Mesendoderm (in vitro differentiated cells): ENCODE measurements around the gene ATP6V1B1.
"Not testable (repeated sequence)": the region's sequence is repeated elsewhere in the genome, so short reads cannot be mapped to it uniquely, and the experiment has no call there.

Experiments
- DNase-seq: peaks from one replicate; pipeline ENCODE4 v3.0.0; 2013
- H2AK5ac ChIP-seq: 2 replicates; pipeline ENCODE4 v1.6.1; 2013; ENCODE audit warnings: low read length, inconsistent platforms
- H2BK120ac ChIP-seq: 2 replicates; pipeline ENCODE4 v1.6.1; 2013; ENCODE audit warnings: low read depth, mild to moderate bottlenecking, low read length, moderate library complexity, mixed read lengths
- H2BK15ac ChIP-seq: replicated peaks from 2 replicates; pipeline ENCODE4 v1.6.1; 2013; ENCODE audit warnings: low read depth, mild to moderate bottlenecking, moderate library complexity
- H2BK5ac ChIP-seq: 2 replicates; pipeline ENCODE4 v1.6.1; 2013; ENCODE audit warnings: low read length, inconsistent platforms
- H3K18ac ChIP-seq: 2 replicates; pipeline ENCODE4 v1.6.1; 2013; ENCODE audit warnings: mild to moderate bottlenecking, low read length, mixed read lengths
- H3K23ac ChIP-seq: one replicate; pipeline ENCODE4 v1.6.1; 2013; ENCODE audit warnings: low read length
- H3K27ac ChIP-seq: 2 replicates; pipeline ENCODE4 v1.5.1; 2013; ENCODE audit warnings: low read depth, mild to moderate bottlenecking, inconsistent platforms, low read length, moderate library complexity
- H3K27me3 ChIP-seq: 2 replicates; pipeline ENCODE4 v1.6.1; 2013; ENCODE audit warnings: low read length, control low read depth, mild to moderate bottlenecking, inconsistent platforms; ENCODE audit not compliant: insufficient read depth, poor library complexity
- H3K36me3 ChIP-seq: 2 replicates; pipeline ENCODE4 v1.6.1; 2013; ENCODE audit warnings: low read length, inconsistent platforms; ENCODE audit not compliant: control insufficient read depth, insufficient read depth
- H3K4ac ChIP-seq: one replicate; pipeline ENCODE4 v1.6.1; 2013; ENCODE audit warnings: low read depth, mild to moderate bottlenecking, low read length, moderate library complexity
- H3K4me1 ChIP-seq: 2 replicates; pipeline ENCODE4 v1.6.1; 2013; ENCODE audit warnings: low read depth, low read length, inconsistent platforms; ENCODE audit not compliant: control insufficient read depth
- H3K4me2 ChIP-seq: 2 replicates; pipeline ENCODE4 v1.6.1; 2013; ENCODE audit warnings: low read length
- H3K4me3 ChIP-seq: 2 replicates; pipeline ENCODE4 v1.5.1; 2013; ENCODE audit warnings: mild to moderate bottlenecking, low read length
- H3K56ac ChIP-seq: one replicate; pipeline ENCODE4 v1.6.1; 2013; ENCODE audit warnings: low read length
- H3K79me1 ChIP-seq: 2 replicates; pipeline ENCODE4 v1.6.1; 2013; ENCODE audit warnings: low read length, inconsistent platforms
- H3K79me2 ChIP-seq: 2 replicates; pipeline ENCODE4 v1.6.1; 2013; ENCODE audit warnings: mild to moderate bottlenecking, low read length; ENCODE audit not compliant: control insufficient read depth, insufficient read depth
- H3K9ac ChIP-seq: 2 replicates; pipeline ENCODE4 v1.6.1; 2013; ENCODE audit warnings: low read length, inconsistent platforms
- H4K5ac ChIP-seq: one replicate; pipeline ENCODE4 v1.6.1; 2013; ENCODE audit warnings: low read length
- H4K8ac ChIP-seq: one replicate; pipeline ENCODE4 v1.6.1; 2013; ENCODE audit warnings: low read depth, mild to moderate bottlenecking, control low read depth, low read length, moderate library complexity
- WGBS: extraction: QIAGEN DNeasy Blood & Tissue Kit; methylation state at CpG from one replicate; pipeline ENCODE4 v1.1.7; 2013; ENCODE audit warnings: low lambda C conversion rate, missing lambda C conversion rate; ENCODE audit not compliant: insufficient coverage; ENCODE audit errors: extremely low coverage; 5-methylcytosine and 5-hydroxymethylcytosine counted together

ATP6V1B1 gene

DNA sequence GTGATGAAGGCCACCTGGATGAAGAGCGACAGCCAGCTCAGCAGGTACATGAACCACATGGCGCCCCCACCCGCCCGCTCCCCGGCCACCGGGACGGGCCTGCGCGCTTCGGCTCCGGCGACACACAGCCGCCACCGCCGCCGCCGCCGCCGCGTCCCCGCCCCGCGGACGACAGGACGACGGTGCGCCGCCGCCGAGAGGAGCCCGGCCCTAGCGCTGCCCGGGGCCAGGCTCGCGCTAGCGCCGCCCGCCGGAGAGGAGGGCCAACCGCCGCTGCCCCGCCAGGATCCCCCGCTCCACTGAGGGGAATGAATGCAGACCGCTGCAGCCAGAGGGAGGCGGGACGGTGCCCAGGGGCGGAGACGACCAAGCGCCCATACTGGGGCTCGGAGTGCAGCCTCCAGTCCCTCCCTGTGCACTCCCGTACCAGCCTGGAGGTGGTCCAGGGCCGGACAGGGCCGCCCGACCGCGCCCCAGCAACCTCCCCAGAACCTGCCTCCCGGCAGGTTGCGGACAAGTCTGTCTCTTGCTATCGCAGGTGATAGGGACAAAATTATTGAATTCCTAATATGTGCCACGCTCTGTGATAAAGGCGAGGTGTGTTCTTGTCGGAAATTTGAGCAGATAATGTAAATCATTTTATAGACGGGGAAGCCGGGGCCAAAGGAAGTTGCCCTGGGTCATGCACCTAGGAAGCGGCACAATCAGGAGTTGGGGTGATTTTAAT is 59.2 kb downstream of the ATP6V1B1 start, which contains the start of gene TEX261:
TSS of gene TEX261 (minus strand) at position 175 of the 727 bp plus-strand sequence. CDS start at position 59, 116 bp downstream.
- Histone ChIP-seq H3K27ac (no peak within 1 kb of the TSS), H3K36me3 (no peaks in the 10 kb centered on the region), H2BK120ac (no peak within 1 kb of the TSS), H4K8ac (no peak within 1 kb of the TSS), H2BK15ac (no peak within 1 kb of the TSS), H3K4me2 (peak within 1 kb of the TSS; percentile 99), H4K5ac (no peak within 1 kb of the TSS), H3K4me1 (peaks cover 6% of the 10 kb centered on the region), H3K4ac (peak within 1 kb of the TSS; percentile 21), H3K23ac (peak within 1 kb of the TSS; percentile 15), H3K56ac (peak within 1 kb of the TSS; percentile 89), H3K9ac (peak within 1 kb of the TSS; percentile 86), H3K27me3 (no peaks in the 10 kb centered on the region), H2BK5ac (no peak within 1 kb of the TSS), H3K79me2 (peaks cover 10% of the 10 kb centered on the region), H3K18ac (no peak within 1 kb of the TSS), H3K79me1 (peaks cover 12% of the 10 kb centered on the region), H2AK5ac (no peak within 1 kb of the TSS), H3K4me3 (peak within 1 kb of the TSS; percentile 84)
- peak; percentile 91 for DNase-seq
- no CpG with 5 or more reads among the region's 65 CpGs for WGBS

DNA sequence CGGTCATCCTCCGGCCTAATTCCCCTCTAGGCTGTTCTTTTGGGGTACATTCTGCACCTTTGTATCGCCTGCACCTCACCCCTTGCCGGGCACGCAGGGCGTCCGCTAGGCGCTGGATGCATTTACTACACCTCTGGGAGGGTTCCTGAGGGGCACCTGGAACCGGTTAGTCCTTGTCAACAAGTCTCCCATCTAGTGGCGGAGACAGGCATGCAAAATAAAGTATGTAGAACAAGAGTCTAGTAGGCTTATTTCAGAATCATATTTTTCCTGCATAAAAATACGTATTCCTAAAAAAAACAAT is 59.7 kb downstream of the ATP6V1B1 start:
- Histone ChIP-seq H2BK15ac (no peak overlapping the region), H2BK5ac (no peak overlapping the region), H3K4me2 (peak overlapping the region; percentile 63), H3K4ac (no peak overlapping the region), H3K4me3 (peak overlapping the region; percentile 36), H2BK120ac (no peak overlapping the region), H3K4me1 (peaks cover 6% of the 10 kb centered on the region), H4K5ac (no peak overlapping the region), H3K27me3 (no peaks in the 10 kb centered on the region), H3K56ac (peak overlapping the region; percentile 73), H3K18ac (no peak overlapping the region), H3K23ac (no peak overlapping the region), H3K9ac (peak overlapping the region; percentile 63), H2AK5ac (no peak overlapping the region), H3K36me3 (no peaks in the 10 kb centered on the region), H4K8ac (no peak overlapping the region), H3K27ac (no peak overlapping the region), H3K79me1 (peaks cover 12% of the 10 kb centered on the region), H3K79me2 (peaks cover 10% of the 10 kb centered on the region)
- peak; percentile 74 for DNase-seq
- no CpG with 5 or more reads among the region's 11 CpGs for WGBS

DNA sequence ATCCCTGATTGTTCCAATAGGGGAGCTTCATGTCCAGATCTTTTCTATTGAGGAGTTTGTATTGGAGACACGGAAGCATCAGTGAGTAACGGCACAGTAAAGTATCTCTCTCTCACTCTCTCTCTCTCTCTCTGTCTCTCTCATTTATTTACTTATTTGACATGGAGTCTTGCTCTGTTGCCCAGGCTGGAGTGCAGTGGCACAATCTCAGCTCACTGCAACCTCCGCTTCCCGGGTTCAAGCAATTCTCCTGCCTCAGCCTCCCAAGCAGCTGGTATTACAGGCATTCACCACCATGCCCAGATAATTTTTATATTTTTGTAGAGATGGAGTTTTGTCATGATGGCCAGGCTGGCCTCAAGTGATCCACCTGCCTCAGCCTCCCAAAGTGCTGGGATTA is 63.2 kb downstream of the ATP6V1B1 start:
- not testable (repeated sequence) for H3K36me3 ChIP-seq, DNase-seq, H3K4me1 ChIP-seq, H2AK5ac ChIP-seq, H2BK15ac ChIP-seq, H4K5ac ChIP-seq, H3K4ac ChIP-seq, H3K27me3 ChIP-seq, H2BK5ac ChIP-seq, H3K4me2 ChIP-seq, H3K79me2 ChIP-seq, H3K23ac ChIP-seq, H2BK120ac ChIP-seq, H3K9ac ChIP-seq, H3K79me1 ChIP-seq, H4K8ac ChIP-seq, H3K27ac ChIP-seq, H3K56ac ChIP-seq, H3K4me3 ChIP-seq, H3K18ac ChIP-seq
- no CpG with 5 or more reads among the region's 4 CpGs for WGBS

DNA sequence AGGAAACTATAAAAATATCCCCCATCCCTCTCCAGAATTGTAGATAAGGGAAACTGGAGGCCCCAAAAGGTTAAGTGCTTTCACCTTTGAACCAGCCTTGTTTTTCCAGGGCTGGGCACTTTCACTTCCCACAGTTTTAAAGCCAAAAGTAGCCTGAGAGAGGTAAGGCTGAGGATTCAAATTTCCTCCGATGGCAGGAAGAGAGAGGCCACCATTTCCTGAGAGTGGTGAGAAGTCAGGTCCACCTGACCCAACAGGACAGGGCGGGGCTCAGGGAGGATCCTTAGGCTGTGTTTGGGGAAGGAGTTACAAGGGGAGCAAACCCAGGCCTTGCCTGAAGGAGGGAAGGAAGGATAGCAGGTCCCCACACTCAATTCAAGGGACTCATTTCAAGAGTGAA is 63.7 kb downstream of the ATP6V1B1 start:
- no peak overlapping the region for H3K27ac ChIP-seq

DNA sequence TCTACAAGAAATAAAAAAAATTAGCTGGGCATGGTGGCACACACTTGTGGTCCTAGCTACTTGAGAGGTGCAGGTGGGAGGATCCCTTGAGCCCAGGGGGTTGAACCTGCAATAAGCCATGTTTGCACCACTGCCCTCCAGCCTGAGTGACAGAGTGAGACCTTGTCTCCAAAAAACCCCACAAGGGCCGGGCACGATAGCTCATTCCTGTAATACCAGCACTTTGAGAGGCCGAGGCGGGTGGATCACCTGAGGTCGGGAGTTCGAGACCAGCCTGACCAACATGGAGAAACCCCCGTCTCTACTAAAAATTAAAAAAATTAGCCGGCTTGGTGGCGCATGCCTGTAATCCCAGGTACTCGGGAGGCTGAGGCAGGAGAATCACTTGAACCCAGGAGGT is 64.2 kb downstream of the ATP6V1B1 start:
- H3K4me2 ChIP-seq, H3K23ac ChIP-seq, H2BK15ac ChIP-seq: not testable (repeated sequence)

More for the DNA sequence above, 63.7 kb downstream of the ATP6V1B1 start:
- no peak overlapping the region for H2AK5ac ChIP-seq
- H4K8ac ChIP-seq = no peak overlapping the region
- no peak overlapping the region for H3K56ac ChIP-seq
- H3K4ac ChIP-seq = no peak overlapping the region
- H3K27me3 ChIP-seq = no peaks in the 10 kb centered on the region
- H2BK120ac ChIP-seq = no peak overlapping the region
- H4K5ac ChIP-seq = no peak overlapping the region
- H3K36me3 ChIP-seq = no peaks in the 10 kb centered on the region
- no peak overlapping the region for H2BK5ac ChIP-seq
- H3K18ac ChIP-seq = no peak overlapping the region
- H3K79me1 ChIP-seq = no peaks in the 10 kb centered on the region
- H3K4me3 ChIP-seq = no peak overlapping the region
- no CpG with 5 or more reads among the region's 2 CpGs for WGBS
- no peak overlapping the region for H3K23ac ChIP-seq
- H3K4me1 ChIP-seq = no peaks in the 10 kb centered on the region
- H3K79me2 ChIP-seq = no peaks in the 10 kb centered on the region
- H2BK15ac ChIP-seq = no peak overlapping the region
- H3K9ac ChIP-seq = no peak overlapping the region
- no peak for DNase-seq
- H3K4me2 ChIP-seq = no peak overlapping the region

More for the DNA sequence above, 64.2 kb downstream of the ATP6V1B1 start:
- not testable (repeated sequence) for H3K27me3 ChIP-seq, H3K4me1 ChIP-seq, DNase-seq, H2BK120ac ChIP-seq, H2AK5ac ChIP-seq, H3K79me2 ChIP-seq, H3K79me1 ChIP-seq, H3K56ac ChIP-seq, H3K27ac ChIP-seq, H3K9ac ChIP-seq, H4K8ac ChIP-seq, H3K18ac ChIP-seq, H3K4me3 ChIP-seq, H4K5ac ChIP-seq, H2BK5ac ChIP-seq, H3K4ac ChIP-seq, H3K36me3 ChIP-seq
- WGBS = no CpG with 5 or more reads among the region's 10 CpGs
